Breast epithelium (tissue), 4 donors: ENCODE data around the gene PIP5K1B. TPM values are rescaled to one million over a fixed set of nuclear protein-coding genes. Genes with fewer than 3 reads are reported as not detected.

ENCODE experiments used
- DNase-seq, 2 donors: peaks; one replicate each; pipeline ENCODE4 v3.0.0-alpha.2; 2019; ENCODE audit warnings: low spot score in 2 of 2
- H3K27ac ChIP-seq, 2 donors: fragments of 200-600 bp; sonication (generic) in 1 of 2; one replicate each; pipeline ENCODE4 v1.5.1; 2016 to 2019; ENCODE audit warnings: mild to moderate bottlenecking in 1 of 2
- H3K27me3 ChIP-seq, 2 donors: fragments of 200-600 bp; sonication (generic) in 1 of 2; one replicate each; pipeline versions ENCODE4 v1.5.1 to v1.6.0; 2017 to 2019; ENCODE audit warnings: control low read depth in 1 of 2, mild to moderate bottlenecking in 1 of 2
- H3K36me3 ChIP-seq: fragments of 200-600 bp; one replicate; pipeline ENCODE4 v1.5.1; 2019
- H3K4me1 ChIP-seq, 2 donors: fragments of 200-600 bp; sonication (generic); one replicate each; pipeline ENCODE4 v1.5.1; 2016 to 2019; ENCODE audit warnings: control low read depth in 1 of 2
- H3K4me3 ChIP-seq, 3 donors: fragments of 200-600 bp; sonication (generic); 1 replicate in 2 of 3; 2 replicates in 1 of 3; pipeline ENCODE4 v1.5.1; 2016 to 2019; ENCODE audit warnings: mild to moderate bottlenecking in 3 of 3, moderate library complexity in 2 of 3
- H3K9me3 ChIP-seq, 2 donors: fragments of 200-600 bp; sonication (generic) in 1 of 2; one replicate each; pipeline ENCODE4 v1.5.1; 2016 to 2019; ENCODE audit warnings: control low read depth in 1 of 2
- CTCF ChIP-seq, 3 donors: fragments of 450-650 bp; IDR thresholded peaks; one replicate each; pipeline ENCODE4 v1.5.1; 2016 to 2017; ENCODE audit warnings: antibody characterized with exemption in 3 of 3, mild to moderate bottlenecking in 3 of 3, moderate library complexity in 3 of 3
- POLR2A ChIP-seq: fragments of 450-650 bp; IDR thresholded peaks from one replicate; pipeline ENCODE4 v1.6.1; 2016; ENCODE audit warnings: antibody characterized with exemption, mild to moderate bottlenecking, moderate library complexity
- POLR2AphosphoS5 ChIP-seq, 3 donors: sonication (generic); formaldehyde crosslinking; IDR thresholded peaks; one replicate each; pipeline ENCODE4 v1.6.1; 2017; ENCODE audit warnings: antibody characterized with exemption in 3 of 3
- intact Hi-C: fragments of 100-400 bp; cut with DNase I; formaldehyde crosslinking; loops from one replicate; pipeline ENCODE4 v1.15.1; 2023; ENCODE audit warnings: low total_unique reads
- total RNA-seq, 3 donors: library from RNA; depleted of rRNA; stranded (reverse); fragments of >200 nt; gene quantifications; one replicate each; pipeline ENCODE4 v1.1.0, GENCODE V29; 2016

PIP5K1B gene
- total RNA-seq, 3 donors from 2014 or later: 0.80 to 11.1 (median 9.8) TPM

GRCh38 chr9:68805890-68806517, 101.0 kb downstream of the PIP5K1B start:
- Histone ChIP-seq H3K27me3 (no peaks in the 10 kb centered on the region), H3K27ac (no peak overlapping the region), H3K36me3 (no peaks in the 10 kb centered on the region), H3K4me3 (no peak overlapping the region), H3K9me3 (no peaks in the 10 kb centered on the region), H3K4me1 (no peaks in the 10 kb centered on the region)
- DNase-seq: no peak
- intact Hi-C loops: no loop called here
- TF ChIP-seq POLR2AphosphoS5 (IDR thresholded peaks at IDR 0.05): no peak
- TF ChIP-seq POLR2A: no peak
- TF ChIP-seq CTCF (IDR thresholded peaks at IDR 0.05): no peak

GRCh38 chr9:68808338-68808890, 103.4 kb downstream of the PIP5K1B start:
- TF ChIP-seq POLR2A (no peak), CTCF (IDR thresholded peaks at IDR 0.05) (no peak)
- intact Hi-C loops: no loop called here

GRCh38 chr9:68817079-68817875, 112.2 kb downstream of the PIP5K1B start:
- TF ChIP-seq POLR2A: no peak
- no peak for TF ChIP-seq CTCF (IDR thresholded peaks at IDR 0.05)
- TF ChIP-seq POLR2AphosphoS5 (IDR thresholded peaks at IDR 0.05): no peak
- Histone ChIP-seq H3K27ac (no peak overlapping the region), H3K36me3 (no peaks in the 10 kb centered on the region), H3K4me1 (no peaks in the 10 kb centered on the region), H3K27me3 (no peaks in the 10 kb centered on the region), H3K9me3 (no peaks in the 10 kb centered on the region), H3K4me3 (no peak overlapping the region)
- DNase-seq: no peak
- intact Hi-C loops: no loop called here

More at GRCh38 chr9:68808338-68808890, 103.4 kb downstream of the PIP5K1B start:
- no peaks in the 10 kb centered on the region for H3K27me3 ChIP-seq
- no peaks in the 10 kb centered on the region for H3K4me1 ChIP-seq
- no peaks in the 10 kb centered on the region for H3K36me3 ChIP-seq
- no peak for DNase-seq
- H3K9me3 ChIP-seq: no peaks in the 10 kb centered on the region
- H3K27ac ChIP-seq: no peak overlapping the region
- no peak overlapping the region for H3K4me3 ChIP-seq

- no peak overlapping the region for H3K4me3 ChIP-seq
- H3K9me3 ChIP-seq: no peaks in the 10 kb centered on the region
- no peak for TF ChIP-seq POLR2AphosphoS5 (IDR thresholded peaks at IDR 0.05)
- TF ChIP-seq POLR2A: no peak
- TF ChIP-seq CTCF (IDR thresholded peaks at IDR 0.05): no peak
- H3K4me1 ChIP-seq: no peaks in the 10 kb centered on the region
- DNase-seq: no peak
- H3K27ac ChIP-seq: no peak overlapping the region
- H3K27me3 ChIP-seq: no peaks in the 10 kb centered on the region
- no peaks in the 10 kb centered on the region for H3K36me3 ChIP-seq
- intact Hi-C loops: no loop called here
Observed at GRCh38 chr9:68819065-68819464, 114.0 kb downstream of the PIP5K1B start.

- no peak for DNase-seq
- no peaks in the 10 kb centered on the region for H3K4me1 ChIP-seq
- no peak overlapping the region for H3K27ac ChIP-seq
- H3K9me3 ChIP-seq: no peaks in the 10 kb centered on the region
- no peak overlapping the region for H3K4me3 ChIP-seq
- TF ChIP-seq POLR2A (no peak), CTCF (IDR thresholded peaks at IDR 0.05) (no peak), POLR2AphosphoS5 (IDR thresholded peaks at IDR 0.05) (no peak)
- no peaks in the 10 kb centered on the region for H3K36me3 ChIP-seq
- H3K27me3 ChIP-seq: no peaks in the 10 kb centered on the region
- intact Hi-C loops: no loop called here
Observed at GRCh38 chr9:68821911-68822310, 116.9 kb downstream of the PIP5K1B start.
